B cell (primary cell): ENCODE results near the gene LIPJ. TPM values are rescaled to one million over a fixed set of nuclear protein-coding genes. Genes with fewer than 3 reads are reported as not detected.
A peak's percentile ranks its signal among the peaks of the same experiment; 100 is the strongest.

ENCODE experiments used
- ATAC-seq: fragments of 200-7000 bp; cut with Tn5 transposase; one replicate; pipeline ENCODE4 v1.10.0; 2021; ENCODE audit warnings: low read depth, mild to moderate bottlenecking, moderate number of reproducible peaks, moderate library complexity
- CTCF ChIA-PET: fragments of 350-600 bp; sonication (Branson Sonifier 250); formaldehyde crosslinking; loops from one replicate; lab custom pipeline; 2021; ENCODE audit warnings: antibody characterized with exemption, inconsistent platforms; lab: Charles Lee
- POLR2A ChIA-PET: fragments of 350-600 bp; sonication (Branson Sonifier 250); formaldehyde crosslinking; loops from one replicate; lab custom pipeline; 2021; ENCODE audit warnings: antibody characterized with exemption; lab: Charles Lee
- DNase-seq: peaks from one replicate; pipeline ENCODE4 v3.0.0; 2013
- H2AFZ ChIP-seq: 2 replicates; pipeline ENCODE4 v1.6.1; 2012; ENCODE audit warnings: mild to moderate bottlenecking, low read depth, low read length; ENCODE audit not compliant: insufficient read depth, poor library complexity, severe bottlenecking
- H3K27ac ChIP-seq, 2 donors: 1 replicate in 1 of 2; 2 replicates in 1 of 2; pipeline ENCODE4 v1.5.1; 2012 to 2013; ENCODE audit warnings: low read length in 2 of 2, mild to moderate bottlenecking in 2 of 2, moderate library complexity in 1 of 2
- H3K27me3 ChIP-seq, 4 experiments: fragments of 200-600 bp in 1 of 4; sonication (generic) in 1 of 4; replicated peaks in 1 of 4; 1 replicate in 2 of 4; 2 replicates in 2 of 4; pipeline versions ENCODE4 v1.6.1 to v1.7.0; 2013 to 2016; ENCODE audit warnings: low read length in 3 of 4, mild to moderate bottlenecking in 2 of 4, mixed read lengths in 1 of 4, moderate library complexity in 1 of 4; ENCODE audit not compliant: insufficient read depth in 4 of 4, control insufficient read depth in 3 of 4; ENCODE audit errors: control extremely low read depth in 1 of 4
- H3K36me3 ChIP-seq, 2 experiments: replicated peaks in 1 of 2; 1 replicate in 1 of 2; 2 replicates in 1 of 2; pipeline versions ENCODE4 v1.6.1 to v1.7.1; 2013; ENCODE audit warnings: low read length in 1 of 2; ENCODE audit not compliant: insufficient read depth in 2 of 2, control insufficient read depth in 1 of 2; ENCODE audit errors: control extremely low read depth in 1 of 2, extremely low read depth in 1 of 2
- H3K4me1 ChIP-seq, 2 donors: fragments of 200-600 bp in 1 of 2; sonication (generic) in 1 of 2; 1 replicate in 1 of 2; 2 replicates in 1 of 2; pipeline versions ENCODE4 v1.5.1 to v1.6.1; 2013 to 2017; ENCODE audit warnings: low read length in 2 of 2; ENCODE audit not compliant: control insufficient read depth in 2 of 2, insufficient read depth in 2 of 2
- H3K4me2 ChIP-seq: replicated peaks from 2 replicates; pipeline ENCODE3; 2012; ENCODE audit warnings: mild to moderate bottlenecking, low read depth, low read length; ENCODE audit not compliant: poor library complexity, severe bottlenecking
- H3K4me3 ChIP-seq, 5 experiments: fragments of 200-600 bp in 1 of 5; sonication (generic) in 1 of 5; 1 replicate in 3 of 5; 2 replicates in 2 of 5; pipeline versions ENCODE4 v1.5.1 to v1.7.0; 2011 to 2016; ENCODE audit warnings: low read length in 4 of 5, mild to moderate bottlenecking in 4 of 5, low read depth in 2 of 5, control low read depth in 1 of 5, moderate library complexity in 1 of 5; ENCODE audit not compliant: insufficient read depth in 1 of 5; ENCODE audit errors: control extremely low read depth in 1 of 5, extremely low read depth in 1 of 5
- H3K79me2 ChIP-seq: fragments of 200-600 bp; sonication (generic); one replicate; pipeline ENCODE4 v1.6.0; 2016; ENCODE audit warnings: low read length; ENCODE audit not compliant: control insufficient read depth, insufficient read depth
- H3K9ac ChIP-seq: fragments of 200-600 bp; sonication (generic); 2 replicates; pipeline ENCODE4 v1.6.1; 2017; ENCODE audit warnings: mild to moderate bottlenecking, low read length, moderate library complexity
- H3K9me3 ChIP-seq, 3 donors: one replicate each; pipeline versions ENCODE4 v1.6.1 to v1.7.1; 2013; ENCODE audit warnings: low read length in 2 of 3; ENCODE audit not compliant: control insufficient read depth in 2 of 3, insufficient read depth in 1 of 3; ENCODE audit errors: control extremely low read depth in 1 of 3
- H4K20me1 ChIP-seq: 2 replicates; pipeline ENCODE4 v1.6.0; 2012; ENCODE audit warnings: mild to moderate bottlenecking, low read length; ENCODE audit not compliant: insufficient read depth, control insufficient read depth, poor library complexity, severe bottlenecking
- H3K27ac Mint-ChIP-seq: one replicate; pipeline ENCODE4 v1.8.0; 2021; ENCODE audit warnings: mixed read lengths
- H3K27me3 Mint-ChIP-seq: one replicate; pipeline ENCODE4 v1.8.0; 2021; ENCODE audit warnings: mixed read lengths
- H3K4me1 Mint-ChIP-seq: one replicate; pipeline ENCODE4 v1.8.0; 2021; ENCODE audit warnings: mixed read lengths
- H3K4me3 Mint-ChIP-seq: one replicate; pipeline ENCODE4 v1.8.0; 2021; ENCODE audit warnings: mixed read lengths
- H3K9me3 Mint-ChIP-seq: one replicate; pipeline ENCODE4 v1.8.0; 2022; ENCODE audit warnings: mixed read lengths; ENCODE audit not compliant: insufficient read depth
- EZH2 ChIP-seq: IDR thresholded peaks from 2 replicates; pipeline ENCODE4 v1.6.1; 2012; ENCODE audit warnings: borderline replicate concordance, low read depth, mild to moderate bottlenecking, moderate library complexity, low read length; ENCODE audit not compliant: insufficient read depth, poor library complexity, severe bottlenecking
- whole genome bisulfite sequencing: methylation state at CpG from one replicate; pipeline ENCODE4 v1.1.5; 2013; ENCODE audit warnings: missing lambda C conversion rate; ENCODE audit not compliant: insufficient coverage; 5-methylcytosine and 5-hydroxymethylcytosine counted together
- intact Hi-C: fragments of 100-400 bp; cut with micrococcal nuclease; formaldehyde crosslinking; loops from one replicate; pipeline ENCODE4 v1.10.0; 2022
- polyA plus RNA-seq: library from polyadenylated mRNA; depleted of rRNA; stranded (reverse); fragments of >200 nt; gene quantifications from 2 replicates; pipeline ENCODE4 v1.2.3, GENCODE V29; 2012
- total RNA-seq, 2 donors: library from RNA; stranded (reverse); fragments of 120-200 nt in 1 of 2; gene quantifications; 1 replicate in 1 of 2; 2 replicates in 1 of 2; pipeline versions ENCODE4 v1.2.3 to v1.2.4, GENCODE V29; 2013 to 2022
- TF ChIP-seq, protein P1 (sequence below): fragments of 200-600 bp; IDR thresholded peaks from one replicate; pipeline ENCODE4 v1.8.0; 2022; ENCODE audit warnings: antibody characterized with exemption, mild to moderate bottlenecking

Gene LIPJ
- total and polyA plus RNA-seq, 2 donors (not counting 1 experiment from before 2014, with no cell fraction given): 0.13 to 0.20 TPM

DNA sequence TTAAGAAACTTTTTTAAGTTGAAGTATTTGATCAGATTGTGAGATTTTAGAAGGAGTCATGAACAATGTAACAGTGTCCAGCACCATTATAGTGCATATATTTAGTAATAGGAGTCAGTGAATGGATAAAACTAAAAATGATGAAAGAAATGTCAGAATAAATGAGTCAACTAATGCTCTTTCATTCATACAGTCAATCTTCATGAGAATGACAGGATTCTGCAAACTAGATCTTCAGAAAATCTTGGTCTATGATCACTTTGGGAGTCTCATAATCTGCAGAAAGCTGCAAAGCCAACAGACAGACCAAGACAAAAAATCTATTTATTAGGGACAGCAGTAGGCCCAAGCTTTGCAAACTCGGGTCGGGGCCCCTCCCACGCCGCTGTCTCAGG lies 4.2 kb upstream of the LIPJ start:
- H3K4me2 ChIP-seq: peak overlapping the region; percentile 76
- H3K27ac ChIP-seq: peak overlapping the region; percentile 89 to 94
- CTCF ChIA-PET: interaction anchor here (0.6 to 2.7 kb wide), 20 partner anchors 8 to 768 kb away, joined by 3 to 15 read pairs (median 6); partner anchors contain the start of genes KLLN and PTEN

More for the DNA sequence above, 4.2 kb upstream of the LIPJ start:
- no peaks in the 10 kb centered on the region for H3K36me3 ChIP-seq
- H3K9ac ChIP-seq: peak overlapping the region; percentile 90
- TF ChIP-seq EZH2: no peak
- TF ChIP-seq, protein P1, sequence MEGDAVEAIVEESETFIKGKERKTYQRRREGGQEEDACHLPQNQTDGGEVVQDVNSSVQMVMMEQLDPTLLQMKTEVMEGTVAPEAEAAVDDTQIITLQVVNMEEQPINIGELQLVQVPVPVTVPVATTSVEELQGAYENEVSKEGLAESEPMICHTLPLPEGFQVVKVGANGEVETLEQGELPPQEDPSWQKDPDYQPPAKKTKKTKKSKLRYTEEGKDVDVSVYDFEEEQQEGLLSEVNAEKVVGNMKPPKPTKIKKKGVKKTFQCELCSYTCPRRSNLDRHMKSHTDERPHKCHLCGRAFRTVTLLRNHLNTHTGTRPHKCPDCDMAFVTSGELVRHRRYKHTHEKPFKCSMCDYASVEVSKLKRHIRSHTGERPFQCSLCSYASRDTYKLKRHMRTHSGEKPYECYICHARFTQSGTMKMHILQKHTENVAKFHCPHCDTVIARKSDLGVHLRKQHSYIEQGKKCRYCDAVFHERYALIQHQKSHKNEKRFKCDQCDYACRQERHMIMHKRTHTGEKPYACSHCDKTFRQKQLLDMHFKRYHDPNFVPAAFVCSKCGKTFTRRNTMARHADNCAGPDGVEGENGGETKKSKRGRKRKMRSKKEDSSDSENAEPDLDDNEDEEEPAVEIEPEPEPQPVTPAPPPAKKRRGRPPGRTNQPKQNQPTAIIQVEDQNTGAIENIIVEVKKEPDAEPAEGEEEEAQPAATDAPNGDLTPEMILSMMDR: no peak
- intact Hi-C loops: loop anchor here (1.0 to 10.0 kb wide), 2 partner anchors 102 to 720 kb away; no protein-coding TSS in a partner anchor
- H4K20me1 ChIP-seq: no peaks in the 10 kb centered on the region
- peak overlapping the region; percentile 98 for H2AFZ ChIP-seq
- H3K9me3 ChIP-seq: no peaks in the 10 kb centered on the region
- no peaks in the 10 kb centered on the region for H3K27me3 Mint-ChIP-seq
- POLR2A ChIA-PET: interaction anchor here (1.5 to 3.2 kb wide), 2 partner anchors 720 to 764 kb away, joined by 5 to 21 read pairs; partner anchors contain the start of genes ATAD1, KLLN and PTEN
- DNase-seq: no peak
- H3K4me3 ChIP-seq: peak overlapping the region in 4 of 5 experiments; percentile 64 to 94 (median 90)
- H3K4me3 Mint-ChIP-seq: peak overlapping the region; percentile 95
- H3K27me3 ChIP-seq: no peaks in the 10 kb centered on the region
- WGBS: 3% methylated on average over 4 of the region's 4 CpGs
- no peak for ATAC-seq
- peaks cover 7 to 8% of the 10 kb centered on the region in 2 donors for H3K4me1 ChIP-seq
- H3K4me1 Mint-ChIP-seq: peaks cover 13% of the 10 kb centered on the region
- H3K27ac Mint-ChIP-seq: peak overlapping the region; percentile 96
- H3K9me3 Mint-ChIP-seq: no peaks in the 10 kb centered on the region
- H3K79me2 ChIP-seq: no peaks in the 10 kb centered on the region
